ENCODE results near the gene ATP6V1B1. TPM values are rescaled to one million over a fixed set of nuclear protein-coding genes. Genes with fewer than 3 reads are reported as not detected.
A peak's percentile ranks its signal among the peaks of the same experiment; 100 is the strongest.

Gene ATP6V1B1
- total and polyA plus RNA-seq, 2 of the 4 experiments (the other 2 are of a cell fraction): 1.3 TPM; not detected in 1

GRCh38 chr2:70985283-70985688, 49.6 kb downstream of the ATP6V1B1 start:
- H3K14ac ChIP-seq (replicated peaks; ENCODE audit: low read depth, low read length): no peak overlapping the region
- no peak overlapping the region for H2BK20ac ChIP-seq (ENCODE audit: low read depth, low read length)
- H3K4me3 ChIP-seq (ENCODE audit: insufficient read depth, low read depth, low read length): no peak overlapping the region
- WGBS, 2 experiments (ENCODE audit: extremely low coverage in 2 of 2, insufficient read length in 1 of 2): no CpG with 5 or more reads among the region's 5 CpGs
- H2AK5ac ChIP-seq (ENCODE audit: low read depth, low read length): no peak overlapping the region
- no peak overlapping the region for H3K4me2 ChIP-seq (ENCODE audit: low read depth, low read length)
- no peak overlapping the region for H3K9ac ChIP-seq (ENCODE audit: low read depth, low read length)
- ChIA-PET POLR2A (ENCODE audit: unreplicated experiment) (no interaction called here), CTCF (no interaction called here)
- H3K4ac ChIP-seq (ENCODE audit: low read depth, low read length): no peak overlapping the region
- no peak overlapping the region for H4K8ac ChIP-seq (ENCODE audit: low read depth in 2 of 2, low read length in 2 of 2)
- ATAC-seq (ENCODE audit: low read depth) (no peak), DNase-seq (no peak)
- H3K27ac ChIP-seq (ENCODE audit: insufficient read depth, low read length): no peak overlapping the region
- no TSS peak for BruUV-seq (replicated peaks)
- peaks cover 0 to 2% of the 10 kb centered on the region in 2 experiments; a peak in 1 of 4 replicates for H3K79me1 ChIP-seq (ENCODE audit: low read depth in 1 of 2, low read length in 2 of 2)
- H3K23ac ChIP-seq (ENCODE audit: low read depth, low read length): no peak overlapping the region
- no peaks in the 10 kb centered on the region for H3K27me3 ChIP-seq (ENCODE audit: control insufficient read depth, insufficient read depth, low read length)
- no peak overlapping the region for H2AK9ac ChIP-seq (replicated peaks; ENCODE audit: low read depth, low read length, poor library complexity)
- H4K20me1 ChIP-seq (ENCODE audit: insufficient read depth, low read length): peaks cover 5% of the 10 kb centered on the region; the same call in 1 of the 2 replicates
- H3K18ac ChIP-seq (ENCODE audit: low read depth, low read length): no peak overlapping the region
- no peak overlapping the region for H2BK5ac ChIP-seq (ENCODE audit: low read depth, low read length, poor library complexity, severe bottlenecking)
- H3K4me1 ChIP-seq (ENCODE audit: control insufficient read depth, insufficient read depth, low read length): no peaks in the 10 kb centered on the region
- no peak overlapping the region for H2BK120ac ChIP-seq (ENCODE audit: low read depth, low read length)
- dilution Hi-C loops (cut with HindIII; ENCODE audit: low sequenced_read_pairs, unreplicated experiment): no loop called here
- H3K9me3 ChIP-seq (ENCODE audit: control insufficient read depth, insufficient read depth, low read length): no peaks in the 10 kb centered on the region
- no peak overlapping the region for H4K91ac ChIP-seq (ENCODE audit: insufficient read depth, low read depth, low read length)
- H3K9me1 ChIP-seq (ENCODE audit: insufficient read depth, low read length): no peaks in the 10 kb centered on the region
- no peak overlapping the region for H3K56ac ChIP-seq (ENCODE audit: extremely low read depth, insufficient read depth, low read length)
- in situ Hi-C loops (cut with MboI; ENCODE audit: low sequenced_read_pairs): loop anchor here (10.0 kb wide), 1 partner anchor 690 kb away; the partner anchor contains the start of gene SNRPG
- H3K36me3 ChIP-seq (ENCODE audit: control insufficient read depth, insufficient read depth, low read length): peaks cover 37% of the 10 kb centered on the region
- H2AFZ ChIP-seq (replicated peaks; ENCODE audit: low read length, poor library complexity): peak overlapping the region; percentile 62
- intact Hi-C loops (cut with micrococcal nuclease): no loop called here
- no peak overlapping the region for H4K5ac ChIP-seq (ENCODE audit: low read depth, low read length)
- H2BK15ac ChIP-seq (ENCODE audit: low read depth, low read length): no peak overlapping the region
- TF ChIP-seq SMC3 (IDR thresholded peaks at IDR 0.05; ENCODE audit: low read depth, low read length): no peak
- no peak for TF ChIP-seq CEBPB (IDR thresholded peaks at IDR 0.05; ENCODE audit: low read depth, low read length)
- no peak for TF ChIP-seq RFX5 (IDR thresholded peaks at IDR 0.05; ENCODE audit: low read depth, low read length)
- no peak for TF ChIP-seq POLR2A (IDR thresholded peaks at IDR 0.05; ENCODE audit: low read depth, low read length)

Measured in IMR-90 (cell line).